A549 treated with RU486 at 1 μM for 4 hours (cell line): ENCODE data around the gene CBX5. TPM values are rescaled to one million over a fixed set of nuclear protein-coding genes. Genes with fewer than 3 reads are reported as not detected.

ENCODE experiments used
- total RNA-seq: library from RNA; stranded (reverse); fragments of 200-300 nt; extraction: Qiagen RNA extraction; gene quantifications from 5 replicates; pipeline ENCODE4 v1.2.3, GENCODE V29; 2022; ENCODE audit warnings: low read depth

Gene CBX5
- 18.9 to 27.2 TPM (median 26.0 TPM) in 5 replicates for total RNA-seq

GRCh38 chr12:54279632-54280467 is at the start of gene CBX5:
Gene CBX5, minus strand, starts transcription at chr12:54280122. Its CDS starts 22,472 bp downstream, at chr12:54257650.

GRCh38 chr12:54324617-54325441 is 44.9 kb upstream of the CBX5 start, which contains the start of gene COPZ1:
Gene COPZ1, plus strand, starts transcription at chr12:54325131. Its CDS starts 33 bp downstream, at chr12:54325164.

DNA sequence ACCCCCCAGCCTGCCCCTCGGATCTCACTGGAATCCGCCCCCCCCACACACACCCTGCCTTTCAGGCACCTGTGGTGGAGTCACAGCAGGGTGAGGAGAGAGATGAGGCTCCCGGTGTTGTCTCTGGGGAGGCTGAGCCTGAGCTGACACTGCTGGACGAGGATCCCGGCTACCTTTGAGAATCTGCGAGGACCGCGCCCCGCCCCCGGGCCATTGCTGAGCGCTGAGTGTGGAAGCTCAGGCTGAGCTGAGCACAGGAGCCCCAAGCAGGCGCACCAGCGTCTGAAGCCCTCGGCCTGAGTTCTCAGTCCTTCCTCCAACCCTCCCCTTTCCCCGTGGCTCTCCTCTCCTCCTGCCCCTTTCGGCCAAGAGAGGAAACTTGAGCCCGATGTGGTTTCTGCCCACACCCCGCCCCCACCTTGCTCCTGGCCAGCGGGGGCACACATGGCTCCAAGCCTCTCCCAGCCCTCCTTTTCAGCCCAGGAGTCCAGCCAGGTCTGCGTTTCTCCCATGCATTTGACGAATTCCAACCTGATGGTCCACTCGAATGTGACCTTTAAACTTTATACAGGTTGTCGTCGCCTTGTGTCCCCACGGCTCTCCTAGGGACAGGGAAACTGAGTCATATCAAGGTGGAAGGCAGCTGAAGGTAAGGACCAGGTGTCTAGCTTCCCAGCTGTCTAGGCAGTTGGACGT is 21.0 kb upstream of the CBX5 start, which contains the start of gene NFE2:
Gene NFE2, minus strand, starts transcription at position 284 of the 696 bp plus-strand sequence. CDS start 5,767 bp downstream, outside the sequence.

GRCh38 chr12:54280468-54281260 is 742 bp upstream of the CBX5 start, which contains the start of gene HNRNPA1:
Gene HNRNPA1, plus strand, starts transcription at chr12:54280726. Its CDS starts 82 bp downstream, at chr12:54280808.

Other genes with a start within 250 kb of the CBX5 start
- 0.43 to 1.1 TPM (median 0.80 TPM) in 5 replicates for gene HOXC5, start 247.1 kb downstream of the CBX5 start, total RNA-seq
- gene HOXC4, start 226.3 kb downstream of the CBX5 start, total RNA-seq = 2.2 to 4.2 TPM (median 3.8 TPM) in 5 replicates
- 22.8 to 33.0 TPM (median 31.6 TPM) in 5 replicates for gene SMUG1, start 91.1 kb downstream of the CBX5 start, total RNA-seq
- 1,552 to 2,740 TPM (median 1,607 TPM) in 5 replicates for gene HNRNPA1, start 604 bp upstream of the CBX5 start, total RNA-seq
- gene NFE2, start 20.9 kb upstream of the CBX5 start, total RNA-seq = 0.07 to 0.32 TPM (median 0.13 TPM) in 3 of 5 replicates, not detected in the others
- 216 to 329 TPM (median 222 TPM) in 5 replicates for gene COPZ1, start 45.0 kb upstream of the CBX5 start, total RNA-seq
- not detected in 5 replicates for gene GPR84, start 84.4 kb upstream of the CBX5 start, total RNA-seq
- gene ZNF385A, start 104.6 kb upstream of the CBX5 start, total RNA-seq = 12.8 to 20.5 TPM (median 17.2 TPM) in 5 replicates
- 100 to 128 TPM (median 114 TPM) in 5 replicates for gene ITGA5, start 139.1 kb upstream of the CBX5 start, total RNA-seq
- not detected in 5 replicates for gene GTSF1, start 193.5 kb upstream of the CBX5 start, total RNA-seq
- gene NCKAP1L, start 217.6 kb upstream of the CBX5 start, total RNA-seq = 0.03 TPM in 1 of 5 replicates, not detected in the others